Kidney epithelial cell (primary cell): ENCODE data around the gene RASGRP3. TPM values are rescaled to one million over a fixed set of nuclear protein-coding genes. Genes with fewer than 3 reads are reported as not detected.
"Not testable (repeated sequence)": the region's sequence is repeated elsewhere in the genome, so short reads cannot be mapped to it uniquely, and the experiment has no call there.

Experiments
- DNase-seq: peaks from one replicate; pipeline ENCODE4 v3.0.0-alpha.2; 2010; ENCODE audit warnings: low read depth
- H3K27me3 ChIP-seq: 2 replicates; pipeline ENCODE4 v1.6.0; 2011; ENCODE audit warnings: low read length; ENCODE audit not compliant: control insufficient read depth, insufficient read depth
- H3K36me3 ChIP-seq: 2 replicates; pipeline ENCODE4 v1.5.1; 2011; ENCODE audit warnings: low read length; ENCODE audit not compliant: control insufficient read depth, insufficient read depth
- H3K4me3 ChIP-seq: 2 replicates; pipeline ENCODE4 v1.5.1; 2011; ENCODE audit warnings: low read depth, mild to moderate bottlenecking, control low read depth, low read length
- CTCF ChIP-seq: IDR thresholded peaks from 2 replicates; pipeline ENCODE4 v1.5.1; 2011; ENCODE audit warnings: mild to moderate bottlenecking, moderate library complexity, low read length, control low read depth, inconsistent platforms; ENCODE audit not compliant: insufficient read depth, poor library complexity, severe bottlenecking
- total RNA-seq: library from RNA; depleted of rRNA; stranded (reverse); fragments of >200 nt; gene quantifications from 2 replicates; pipeline ENCODE4 v1.2.3, GENCODE V29; 2015

Gene RASGRP3
- total RNA-seq, 1 donor from 2014 or later, result 17.6 TPM

GRCh38 chr2:33433279-33434235 is 42.9 kb upstream of the RASGRP3 start:
- Histone ChIP-seq H3K27me3 (no peaks in the 10 kb centered on the region), H3K4me3 (no peak overlapping the region), H3K36me3 (no peaks in the 10 kb centered on the region)
- DNase-seq, result no peak
- no peak for TF ChIP-seq CTCF

- no peaks in the 10 kb centered on the region for H3K36me3 ChIP-seq
- DNase-seq, result no peak
- H3K4me3 ChIP-seq, result no peak overlapping the region
- no peak for TF ChIP-seq CTCF
- no peaks in the 10 kb centered on the region for H3K27me3 ChIP-seq
Measured at GRCh38 chr2:33435518-33435917, 40.9 kb upstream of the RASGRP3 start.

- H3K27me3 ChIP-seq, result no peaks in the 10 kb centered on the region
Measured at GRCh38 chr2:33436083-33436482, 40.4 kb upstream of the RASGRP3 start.

GRCh38 chr2:33437297-33437696 is 39.2 kb upstream of the RASGRP3 start:
- H3K4me3 ChIP-seq, result no peak overlapping the region
- peak; percentile 18 for DNase-seq
- TF ChIP-seq CTCF, result no peak
- no peaks in the 10 kb centered on the region for H3K27me3 ChIP-seq
- H3K36me3 ChIP-seq, result no peaks in the 10 kb centered on the region

More at GRCh38 chr2:33436083-33436482, 40.4 kb upstream of the RASGRP3 start:
- no peak for DNase-seq
- no peak overlapping the region for H3K4me3 ChIP-seq
- no peaks in the 10 kb centered on the region for H3K36me3 ChIP-seq
- TF ChIP-seq CTCF, result no peak

GRCh38 chr2:33437815-33438214 is 38.6 kb upstream of the RASGRP3 start:
- Histone ChIP-seq H3K36me3 (no peaks in the 10 kb centered on the region), H3K4me3 (no peak overlapping the region), H3K27me3 (no peaks in the 10 kb centered on the region)
- DNase-seq, result no peak
- TF ChIP-seq CTCF, result no peak

GRCh38 chr2:33441235-33441810 is 35.1 kb upstream of the RASGRP3 start:
- TF ChIP-seq CTCF, result peak; percentile 84
- H3K36me3 ChIP-seq, result no peaks in the 10 kb centered on the region
- H3K4me3 ChIP-seq, result no peak overlapping the region
- no peak for DNase-seq
- no peaks in the 10 kb centered on the region for H3K27me3 ChIP-seq

- not testable (repeated sequence) for H3K36me3 ChIP-seq, DNase-seq, H3K4me3 ChIP-seq
Measured at GRCh38 chr2:33442052-33442451, 34.4 kb upstream of the RASGRP3 start.

More at GRCh38 chr2:33442052-33442451, 34.4 kb upstream of the RASGRP3 start:
- not testable (repeated sequence) for H3K27me3 ChIP-seq
